ENCODE measurements around the gene AMDHD2.
"Not testable (repeated sequence)": the region's sequence is repeated elsewhere in the genome, so short reads cannot be mapped to it uniquely, and the experiment has no call there.

The AMDHD2 gene

GRCh38 chr16:2520097-2520783, at the start of gene AMDHD2:
Gene AMDHD2 (plus strand): TSS chr16:2520371. CDS start chr16:2520459, 88 bp downstream.
- peak; percentile 86 to 91 (median 88) for DNase-seq

- no peak for DNase-seq
Observed at GRCh38 chr16:2470603-2471015, 49.6 kb upstream of the AMDHD2 start.

GRCh38 chr16:2471016-2471652, 49.0 kb upstream of the AMDHD2 start, which contains the start of gene NTN3:
Gene NTN3 (plus strand): TSS chr16:2471297. CDS start chr16:2471702, 405 bp downstream.
- no peak for DNase-seq

- no peak for DNase-seq
Observed at GRCh38 chr16:2471653-2472487, 48.3 kb upstream of the AMDHD2 start.

GRCh38 chr16:2472488-2472864, 47.7 kb upstream of the AMDHD2 start:
- DNase-seq = no peak

- DNase-seq = peak in 1 of 6 experiments; percentile 6
Observed at GRCh38 chr16:2472885-2473445, 47.2 kb upstream of the AMDHD2 start.

GRCh38 chr16:2473446-2473926, 46.7 kb upstream of the AMDHD2 start:
- DNase-seq = peak in 3 of 6 experiments; percentile 37 to 56 (median 44)

- DNase-seq = peak; percentile 31 to 78 (median 49)
Observed at GRCh38 chr16:2473999-2474876, 45.9 kb upstream of the AMDHD2 start.

GRCh38 chr16:2474877-2475412, 45.2 kb upstream of the AMDHD2 start, which contains the start of gene TBC1D24:
Gene TBC1D24 (plus strand): TSS chr16:2475127. CDS start chr16:2496149, 21,022 bp downstream.
- peak in 5 of 6 experiments; percentile 58 to 67 (median 63) for DNase-seq

GRCh38 chr16:2475413-2476344, 44.5 kb upstream of the AMDHD2 start:
- peak in 4 of 6 experiments; percentile 21 to 40 (median 36) for DNase-seq

- no peak for DNase-seq
Observed at GRCh38 chr16:2476345-2476720, 43.8 kb upstream of the AMDHD2 start.

GRCh38 chr16:2476741-2477140, 43.4 kb upstream of the AMDHD2 start:
- DNase-seq = no peak

- DNase-seq = no peak
Observed at GRCh38 chr16:2477327-2477726, 42.8 kb upstream of the AMDHD2 start.

GRCh38 chr16:2478279-2478678, 41.9 kb upstream of the AMDHD2 start:
- no peak for DNase-seq

- not testable (repeated sequence) for DNase-seq
Observed at GRCh38 chr16:2479996-2480395, 40.2 kb upstream of the AMDHD2 start.

- DNase-seq = no peak
Observed at GRCh38 chr16:2480948-2481347, 39.2 kb upstream of the AMDHD2 start.

- DNase-seq = no peak
Observed at GRCh38 chr16:2481676-2482075, 38.5 kb upstream of the AMDHD2 start.

GRCh38 chr16:2482249-2482648, 37.9 kb upstream of the AMDHD2 start:
- DNase-seq = no peak

- no peak for DNase-seq
Observed at GRCh38 chr16:2482708-2483534, 37.2 kb upstream of the AMDHD2 start.
